Measurements from ENCODE around the gene RMDN2.

RMDN2 gene

GRCh38 chr2:37976411-37976810 is 51.3 kb downstream of the RMDN2 start:
- Histone ChIP-seq H3K4me3 (ENCODE audit: low read depth, low read length) (no peak overlapping the region), H3K9ac (no peak overlapping the region), H3K27ac (no peak overlapping the region), H3K27me3 (ENCODE audit: control insufficient read depth, insufficient read depth, low read length) (no peaks in the 10 kb centered on the region), H3K9me3 (ENCODE audit: control insufficient read depth, low read length) (no peaks in the 10 kb centered on the region), H3K79me2 (no peaks in the 10 kb centered on the region), H3K4me1 (no peaks in the 10 kb centered on the region), H2AFZ (no peak overlapping the region), H3K36me3 (ENCODE audit: control insufficient read depth, insufficient read depth, low read length) (no peaks in the 10 kb centered on the region), H3K4me2 (ENCODE audit: low read length) (no peak overlapping the region)
- no peak for TF ChIP-seq CTCF (IDR thresholded peaks at IDR 0.05)

- no peak overlapping the region for H3K4me3 ChIP-seq (ENCODE audit: low read depth, low read length)
- peak; percentile 87 for TF ChIP-seq CTCF (IDR thresholded peaks at IDR 0.05)
- no peak overlapping the region for H3K4me2 ChIP-seq (ENCODE audit: low read length)
- H3K27ac ChIP-seq = no peak overlapping the region
- peak overlapping the region; percentile 43 for H2AFZ ChIP-seq
- H3K27me3 ChIP-seq (ENCODE audit: control insufficient read depth, insufficient read depth, low read length) = no peaks in the 10 kb centered on the region
- no peak overlapping the region for H3K9ac ChIP-seq
- H3K9me3 ChIP-seq (ENCODE audit: control insufficient read depth, low read length) = no peaks in the 10 kb centered on the region
- H3K36me3 ChIP-seq (ENCODE audit: control insufficient read depth, insufficient read depth, low read length) = no peaks in the 10 kb centered on the region
- H3K79me2 ChIP-seq = no peaks in the 10 kb centered on the region
- no peaks in the 10 kb centered on the region for H3K4me1 ChIP-seq
Observed at GRCh38 chr2:37982147-37982582, 57.1 kb downstream of the RMDN2 start.

- Histone ChIP-seq H3K4me1 (no peaks in the 10 kb centered on the region), H3K27me3 (ENCODE audit: control insufficient read depth, insufficient read depth, low read length) (no peaks in the 10 kb centered on the region)
- no peak for TF ChIP-seq CTCF (IDR thresholded peaks at IDR 0.05)
Observed at GRCh38 chr2:37982847-37983246, 57.8 kb downstream of the RMDN2 start.

GRCh38 chr2:37983719-37984118 is 58.6 kb downstream of the RMDN2 start:
- Histone ChIP-seq H3K79me2 (no peaks in the 10 kb centered on the region), H3K9ac (no peak overlapping the region), H3K4me2 (ENCODE audit: low read length) (no peak overlapping the region), H3K27me3 (ENCODE audit: control insufficient read depth, insufficient read depth, low read length) (no peaks in the 10 kb centered on the region), H3K4me1 (no peaks in the 10 kb centered on the region), H2AFZ (no peak overlapping the region), H3K9me3 (ENCODE audit: control insufficient read depth, low read length) (no peaks in the 10 kb centered on the region), H3K27ac (no peak overlapping the region), H3K36me3 (ENCODE audit: control insufficient read depth, insufficient read depth, low read length) (no peaks in the 10 kb centered on the region), H3K4me3 (ENCODE audit: low read depth, low read length) (no peak overlapping the region)
- no peak for TF ChIP-seq CTCF (IDR thresholded peaks at IDR 0.05)

More at GRCh38 chr2:37982847-37983246, 57.8 kb downstream of the RMDN2 start:
- no peak overlapping the region for H3K4me3 ChIP-seq (ENCODE audit: low read depth, low read length)
- H3K79me2 ChIP-seq = no peaks in the 10 kb centered on the region
- no peak overlapping the region for H3K27ac ChIP-seq
- no peaks in the 10 kb centered on the region for H3K9me3 ChIP-seq (ENCODE audit: control insufficient read depth, low read length)
- no peak overlapping the region for H3K9ac ChIP-seq
- H3K4me2 ChIP-seq (ENCODE audit: low read length) = no peak overlapping the region
- no peak overlapping the region for H2AFZ ChIP-seq
- H3K36me3 ChIP-seq (ENCODE audit: control insufficient read depth, insufficient read depth, low read length) = no peaks in the 10 kb centered on the region

- Histone ChIP-seq H3K4me2 (ENCODE audit: low read length) (no peak overlapping the region), H3K27ac (no peak overlapping the region), H3K9ac (no peak overlapping the region), H3K4me3 (ENCODE audit: low read depth, low read length) (no peak overlapping the region), H3K27me3 (ENCODE audit: control insufficient read depth, insufficient read depth, low read length) (no peaks in the 10 kb centered on the region), H3K36me3 (ENCODE audit: control insufficient read depth, insufficient read depth, low read length) (no peaks in the 10 kb centered on the region), H3K4me1 (no peaks in the 10 kb centered on the region), H2AFZ (no peak overlapping the region), H3K9me3 (ENCODE audit: control insufficient read depth, low read length) (no peaks in the 10 kb centered on the region), H3K79me2 (no peaks in the 10 kb centered on the region)
- no peak for TF ChIP-seq CTCF (IDR thresholded peaks at IDR 0.05)
Observed at GRCh38 chr2:37984176-37984575, 59.1 kb downstream of the RMDN2 start.

Data from parathyroid adenoma (tissue), 2 donors.